Calu3 (cell line): ENCODE results near the gene SULT1A2. TPM values are rescaled to one million over a fixed set of nuclear protein-coding genes. Genes with fewer than 3 reads are reported as not detected.

Experiments used
- BruUV-seq: library from RNA; stranded (reverse); fragments of 400-500 nt; replicated peaks from 2 replicates; lab custom pipeline; 2021; lab: Mats Ljungman, UMichigan
- CTCF ChIA-PET: fragments of 300-600 bp; sonication (Branson Sonifier 250); formaldehyde crosslinking; loops from one replicate; lab custom pipeline; 2022; ENCODE audit warnings: antibody characterized with exemption; lab: Charles Lee
- DNase-seq: peaks from one replicate; pipeline ENCODE4 v3.0.0; 2022
- H3K27ac Mint-ChIP-seq: one replicate; pipeline ENCODE4 v1.8.0; 2022; ENCODE audit warnings: mixed read lengths; ENCODE audit not compliant: unreplicated experiment
- H3K27me3 Mint-ChIP-seq: one replicate; pipeline ENCODE4 v1.8.0; 2022; ENCODE audit warnings: mixed read lengths; ENCODE audit not compliant: unreplicated experiment
- H3K36me3 Mint-ChIP-seq: one replicate; pipeline ENCODE4 v1.8.0; 2022; ENCODE audit warnings: mild to moderate bottlenecking, moderate library complexity, mixed read lengths; ENCODE audit not compliant: insufficient read depth, unreplicated experiment
- H3K4me1 Mint-ChIP-seq: one replicate; pipeline ENCODE4 v1.8.0; 2022; ENCODE audit warnings: mild to moderate bottlenecking, low read depth, mixed read lengths; ENCODE audit not compliant: unreplicated experiment
- H3K4me3 Mint-ChIP-seq: one replicate; pipeline ENCODE4 v1.8.0; 2022; ENCODE audit warnings: mild to moderate bottlenecking, low read depth, moderate library complexity, mixed read lengths; ENCODE audit not compliant: unreplicated experiment
- H3K9me3 Mint-ChIP-seq: one replicate; pipeline ENCODE4 v1.8.0; 2022; ENCODE audit warnings: low read depth, mixed read lengths; ENCODE audit not compliant: unreplicated experiment
- CTCF ChIP-seq: fragments of 200-600 bp; IDR thresholded peaks from one replicate; pipeline ENCODE4 v1.8.0; 2022; ENCODE audit warnings: antibody characterized with exemption; ENCODE audit not compliant: unreplicated experiment
- intact Hi-C: fragments of 100-400 bp; cut with micrococcal nuclease; formaldehyde crosslinking; loops from one replicate; pipeline ENCODE4 v1.10.0; 2022; ENCODE audit not compliant: unreplicated experiment
- total RNA-seq: library from RNA; stranded (reverse); gene quantifications from 2 replicates; pipeline ENCODE4 v1.2.3, GENCODE V29; 2022

Gene SULT1A2
- total RNA-seq, 1 experiment from 2014 or later = 1.9 TPM

- no peak for TF ChIP-seq CTCF
- peaks cover 8% of the 10 kb centered on the region for H3K4me1 Mint-ChIP-seq
- no TSS peak for BruUV-seq
- intact Hi-C loops = no loop called here
- H3K27ac Mint-ChIP-seq = no peak overlapping the region
- no peaks in the 10 kb centered on the region for H3K9me3 Mint-ChIP-seq
- DNase-seq = no peak
- no peaks in the 10 kb centered on the region for H3K27me3 Mint-ChIP-seq
- no peaks in the 10 kb centered on the region for H3K36me3 Mint-ChIP-seq
- CTCF ChIA-PET = no interaction called here
- no peak overlapping the region for H3K4me3 Mint-ChIP-seq
Observed at GRCh38 chr16:28586466-28586865, 10.4 kb downstream of the SULT1A2 start.

DNA sequence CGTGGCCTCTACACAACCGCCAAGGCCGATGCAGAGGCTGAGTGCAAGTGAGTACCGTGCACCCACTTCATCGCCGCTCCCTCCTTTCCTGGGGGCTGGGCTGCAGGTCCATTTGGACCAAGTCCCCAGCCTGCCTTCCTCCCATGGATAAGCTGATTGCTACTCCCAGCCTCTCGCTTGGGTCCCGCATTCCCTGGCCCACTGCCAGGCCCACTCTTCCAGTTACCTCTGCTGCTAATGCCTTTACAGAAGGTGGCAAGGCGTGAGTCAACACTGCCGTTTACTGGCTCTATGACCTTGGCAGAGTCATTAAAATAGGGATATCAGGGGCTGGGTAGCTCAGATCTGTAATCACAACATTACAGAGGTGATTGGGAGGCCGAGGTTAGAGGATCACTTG is 11.2 kb downstream of the SULT1A2 start:
- no peak for TF ChIP-seq CTCF
- H3K4me1 Mint-ChIP-seq = peaks cover 8% of the 10 kb centered on the region
- H3K36me3 Mint-ChIP-seq = no peaks in the 10 kb centered on the region
- CTCF ChIA-PET = no interaction called here
- no peak overlapping the region for H3K4me3 Mint-ChIP-seq
- intact Hi-C loops = no loop called here
- DNase-seq = no peak
- no peaks in the 10 kb centered on the region for H3K27me3 Mint-ChIP-seq
- no peak overlapping the region for H3K27ac Mint-ChIP-seq
- H3K9me3 Mint-ChIP-seq = no peaks in the 10 kb centered on the region
- BruUV-seq = no TSS peak

DNA sequence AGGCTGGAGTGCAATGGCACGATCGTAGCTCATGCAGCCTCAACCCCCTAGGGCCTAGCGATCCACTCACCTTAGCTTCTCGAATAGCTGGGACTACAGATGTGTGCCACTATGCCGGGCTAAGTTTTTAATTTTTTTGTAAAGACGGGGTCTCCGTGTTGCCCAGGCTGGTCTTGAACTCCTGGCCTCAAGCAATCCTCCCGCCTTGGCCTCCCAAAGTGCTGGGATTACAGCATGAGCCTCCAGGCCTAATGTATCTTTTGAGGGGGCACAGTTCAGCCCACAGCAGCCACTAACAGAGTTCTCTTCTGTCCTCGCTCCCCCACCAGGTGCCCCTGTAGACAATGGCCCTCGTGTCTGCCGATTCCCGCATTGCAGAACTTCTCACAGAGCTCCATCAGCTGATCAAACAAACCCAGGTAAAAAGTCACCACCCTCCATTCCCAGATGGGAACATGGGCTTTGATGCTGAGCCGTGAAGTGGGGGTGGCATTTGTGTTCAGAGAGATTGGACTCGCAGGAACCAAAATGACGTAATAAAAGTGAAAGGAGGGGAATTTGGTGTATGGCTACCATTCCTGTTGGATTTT is 16.0 kb downstream of the SULT1A2 start:
- Mint-ChIP-seq H3K4me1 (no peaks in the 10 kb centered on the region), H3K9me3 (no peaks in the 10 kb centered on the region), H3K27ac (no peak overlapping the region), H3K4me3 (no peak overlapping the region), H3K27me3 (no peaks in the 10 kb centered on the region), H3K36me3 (no peaks in the 10 kb centered on the region)
- CTCF ChIA-PET = no interaction called here
- TF ChIP-seq CTCF = no peak
- intact Hi-C loops = no loop called here
- no peak for DNase-seq
- BruUV-seq = no TSS peak

DNA sequence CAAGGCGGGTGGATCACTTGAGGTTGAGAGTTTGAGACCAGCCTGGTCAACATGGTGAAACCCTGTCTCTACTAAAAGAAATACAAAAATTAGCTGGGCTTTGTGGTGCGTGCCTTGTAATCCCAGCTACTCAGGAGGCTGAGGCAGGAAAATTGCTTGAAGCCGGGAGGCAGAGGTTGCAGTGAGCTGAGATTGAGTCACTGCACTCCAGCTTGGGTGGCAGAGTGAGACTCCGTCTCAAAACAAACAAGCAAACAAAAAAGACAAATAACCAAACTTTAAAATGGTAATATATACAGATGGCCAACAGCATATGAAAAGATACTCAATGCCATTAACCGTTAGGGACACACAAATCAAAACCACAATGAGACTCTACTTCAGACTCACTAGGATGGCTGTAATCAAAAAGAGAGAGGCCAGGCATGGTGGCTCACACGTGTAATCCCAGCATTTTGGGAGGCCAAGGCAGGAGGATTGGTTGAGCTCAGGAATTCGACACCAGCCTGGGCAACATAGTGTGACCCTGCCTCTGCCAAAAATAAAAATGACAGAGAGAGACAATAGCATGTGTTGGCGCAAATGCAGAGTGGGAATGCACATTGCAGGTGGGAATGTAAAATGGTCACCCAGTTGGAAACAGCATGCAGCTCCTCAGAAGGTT is 21.3 kb downstream of the SULT1A2 start:
- intact Hi-C loops = no loop called here
- no TSS peak for BruUV-seq
- CTCF ChIA-PET = interaction anchor here (0.5 kb wide), 1 partner anchor 443 kb away, joined by 4 read pairs; no protein-coding TSS in a partner anchor
- no peak overlapping the region for H3K27ac Mint-ChIP-seq
- H3K4me3 Mint-ChIP-seq = no peak overlapping the region
- DNase-seq = no peak
- H3K36me3 Mint-ChIP-seq = no peaks in the 10 kb centered on the region
- H3K4me1 Mint-ChIP-seq = no peaks in the 10 kb centered on the region
- H3K9me3 Mint-ChIP-seq = no peaks in the 10 kb centered on the region
- no peak for TF ChIP-seq CTCF
- H3K27me3 Mint-ChIP-seq = no peaks in the 10 kb centered on the region
